Epithelial cell of proximal tubule (primary cell): ENCODE data around the gene ANKRD30BL. TPM values are rescaled to one million over a fixed set of nuclear protein-coding genes. Genes with fewer than 3 reads are reported as not detected.
"Not testable (repeated sequence)": the region's sequence is repeated elsewhere in the genome, so short reads cannot be mapped to it uniquely, and the experiment has no call there.

Experiments used
- DNase-seq: peaks from one replicate; pipeline ENCODE4 v3.0.0-alpha.2; 2011; ENCODE audit warnings: low read depth
- H3K4me3 ChIP-seq: 2 replicates; pipeline ENCODE4 v1.5.1; 2011; ENCODE audit warnings: low read depth, mild to moderate bottlenecking, low read length
- CTCF ChIP-seq: conservative IDR thresholded peaks from 2 replicates; pipeline ENCODE4 v1.5.1; 2012; ENCODE audit warnings: low read depth, mild to moderate bottlenecking, low read length
- total RNA-seq: library from RNA; depleted of rRNA; stranded (reverse); fragments of >200 nt; gene quantifications from 2 replicates; pipeline ENCODE4 v1.2.3, GENCODE V29; 2015

Gene ANKRD30BL
- not detected in 2 replicates for total RNA-seq

- not testable (repeated sequence) for H3K4me3 ChIP-seq, DNase-seq
Observed at GRCh38 chr2:132161161-132162124, at the start of gene ANKRD30BL. Gene ANKRD30BL (minus strand): TSS chr2:132161952. CDS start chr2:132161705, 247 bp downstream.

- not testable (repeated sequence) for DNase-seq, H3K4me3 ChIP-seq
Observed at GRCh38 chr2:132202866-132203265, 41.1 kb upstream of the ANKRD30BL start.

- not testable (repeated sequence) for H3K4me3 ChIP-seq, DNase-seq
Observed at GRCh38 chr2:132192854-132193253, 31.1 kb upstream of the ANKRD30BL start.

- not testable (repeated sequence) for DNase-seq, H3K4me3 ChIP-seq
Observed at GRCh38 chr2:132167100-132167499, 5.3 kb upstream of the ANKRD30BL start.

- not testable (repeated sequence) for H3K4me3 ChIP-seq, DNase-seq
Observed at GRCh38 chr2:132162125-132162660, 441 bp upstream of the ANKRD30BL start.

- DNase-seq: peak; percentile 9
- TF ChIP-seq CTCF: peak; percentile 61
- H3K4me3 ChIP-seq: not testable (repeated sequence)
Observed at GRCh38 chr2:132146774-132147173, 15.0 kb downstream of the ANKRD30BL start.
